HG03460 (cell line): Measurements from ENCODE around the gene TAF7.
"Not testable (repeated sequence)": the region's sequence is repeated elsewhere in the genome, so short reads cannot be mapped to it uniquely, and the experiment has no call there.

ENCODE experiments used
- ATAC-seq: cut with Tn5 transposase; IDR thresholded peaks from one replicate; pipeline ENCODE4 v1.9.1; 2021; ENCODE audit not compliant: unreplicated experiment

TAF7 gene

GRCh38 chr5:141340781-141341354, 20.3 kb upstream of the TAF7 start:
- ATAC-seq, result not testable (repeated sequence)

GRCh38 chr5:141338538-141339306, 18.1 kb upstream of the TAF7 start, which contains the start of gene PCDHGA2:
Gene PCDHGA2 (plus strand): TSS chr5:141338760.
- ATAC-seq, result no peak

GRCh38 chr5:141332571-141332970, 12.0 kb upstream of the TAF7 start:
- ATAC-seq, result not testable (repeated sequence)

- no peak for ATAC-seq
These were observed 9.9 kb upstream of the TAF7 start, which contains the start of gene PCDHGA1 for GRCh38 chr5:141330299-141331080. Gene PCDHGA1 (plus strand): TSS chr5:141330514.

GRCh38 chr5:141328231-141328630, 7.6 kb upstream of the TAF7 start:
- ATAC-seq, result no peak

- ATAC-seq, result peak; percentile 80
These were observed 5.7 kb upstream of the TAF7 start for GRCh38 chr5:141326088-141326854.

GRCh38 chr5:141322261-141322660, 1.7 kb upstream of the TAF7 start:
- ATAC-seq, result no peak

GRCh38 chr5:141319699-141320098, 885 bp downstream of the TAF7 start:
- ATAC-seq, result no peak

- ATAC-seq, result no peak
These were observed 1.4 kb downstream of the TAF7 start for GRCh38 chr5:141319202-141319601.

GRCh38 chr5:141316963-141317362, 3.6 kb downstream of the TAF7 start:
- not testable (repeated sequence) for ATAC-seq

- ATAC-seq, result no peak
These were observed 6.9 kb downstream of the TAF7 start for GRCh38 chr5:141313711-141314110.

GRCh38 chr5:141306630-141307029, 14.0 kb downstream of the TAF7 start:
- ATAC-seq, result no peak

- ATAC-seq, result no peak
These were observed 16.8 kb downstream of the TAF7 start, which contains the start of gene SLC25A2 for GRCh38 chr5:141303756-141304155. Gene SLC25A2 (minus strand): TSS chr5:141304049. CDS start chr5:141303865, 184 bp downstream.

- ATAC-seq, result no peak
These were observed 22.2 kb downstream of the TAF7 start for GRCh38 chr5:141298376-141298775.

- no peak for ATAC-seq
These were observed 47.7 kb downstream of the TAF7 start for GRCh38 chr5:141272906-141273305.

- ATAC-seq, result no peak
These were observed 51.4 kb downstream of the TAF7 start for GRCh38 chr5:141269195-141269594.
